NT2/D1 (cell line): ENCODE data around the gene DAO.

Experiments
- YY1 ChIP-seq: IDR thresholded peaks from 2 replicates; pipeline ENCODE4 v1.6.1; 2011; ENCODE audit not compliant: insufficient read length, insufficient read depth
- ZNF274 ChIP-seq: IDR thresholded peaks from 2 replicates; pipeline ENCODE4 v1.6.1; 2011; ENCODE audit warnings: mild to moderate bottlenecking, low read depth, low read length

DNA sequence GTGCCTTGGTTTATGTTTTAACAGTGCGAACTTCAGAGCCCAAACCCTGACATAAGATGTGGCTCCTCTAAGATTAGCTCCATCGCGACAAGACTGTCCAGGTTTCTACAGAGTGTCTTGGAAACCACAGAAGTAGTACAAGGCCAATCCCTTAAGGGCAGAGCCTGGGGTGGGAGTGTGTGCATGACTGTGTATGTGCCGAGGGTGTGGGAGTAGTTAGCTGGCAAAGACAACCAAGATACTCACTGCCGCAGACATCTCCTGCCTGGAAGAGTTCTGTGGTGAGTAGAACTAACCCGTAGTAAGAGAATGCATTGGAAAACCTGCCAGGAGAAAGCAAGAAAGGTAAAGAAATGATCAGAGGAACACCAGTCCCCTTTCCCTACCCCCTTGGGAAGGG is 54.1 kb downstream of the DAO start:
- no peak for TF ChIP-seq YY1
- no peak for TF ChIP-seq ZNF274
